Measurements from ENCODE around the gene LARGE1.

Gene LARGE1

GRCh38 chr22:33654173-33654895 is 265.9 kb downstream of the LARGE1 start:
- DNase-seq: no peak

- no peak for DNase-seq
Measured at GRCh38 chr22:33653532-33654063, 266.7 kb downstream of the LARGE1 start.

GRCh38 chr22:33652615-33653014 is 267.7 kb downstream of the LARGE1 start:
- no peak for DNase-seq

DNA sequence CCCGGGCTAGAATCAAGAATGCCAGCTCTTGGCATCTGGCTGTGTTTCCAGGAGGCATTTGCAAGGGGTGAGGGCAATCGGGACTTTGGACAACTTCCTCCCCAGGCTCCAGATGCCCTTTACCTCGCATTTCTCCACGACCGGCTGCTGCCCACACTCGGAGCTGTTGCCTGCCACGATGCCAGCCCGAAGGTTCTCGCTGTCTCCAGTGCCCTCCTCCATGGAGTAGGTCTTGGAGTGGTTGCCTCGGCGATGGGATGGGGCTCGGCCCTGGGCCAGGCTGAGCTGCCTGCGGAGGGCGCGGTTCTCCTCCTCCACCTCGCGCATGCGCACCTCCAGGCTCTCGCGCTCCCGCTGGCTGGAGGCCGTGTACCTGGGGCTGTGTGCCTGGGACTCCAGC is 270.0 kb downstream of the LARGE1 start:
- DNase-seq: no peak

- no peak for DNase-seq
Measured at GRCh38 chr22:33648478-33648877, 271.8 kb downstream of the LARGE1 start.

GRCh38 chr22:33640900-33641299 is 279.4 kb downstream of the LARGE1 start:
- no peak for DNase-seq

GRCh38 chr22:33639588-33640254 is 280.6 kb downstream of the LARGE1 start:
- DNase-seq: no peak

DNA sequence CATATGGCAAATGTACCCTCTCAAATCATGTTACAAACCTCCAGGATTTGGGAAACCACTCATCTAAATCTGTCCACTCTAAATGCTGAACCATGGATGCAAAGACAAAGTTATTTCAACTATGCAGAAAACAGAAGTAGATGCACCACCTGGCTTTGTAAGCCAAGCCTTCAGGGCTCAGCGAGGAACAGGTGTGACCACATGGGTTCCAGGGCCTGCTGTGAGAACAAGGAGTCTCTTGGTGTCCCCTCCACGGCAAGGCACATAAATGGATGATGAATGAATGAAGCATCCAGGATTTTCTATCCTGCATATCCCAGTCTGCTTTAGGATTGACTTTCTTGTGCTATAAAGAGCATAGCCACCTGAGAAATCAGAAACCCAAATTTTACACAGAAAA is 284.5 kb downstream of the LARGE1 start:
- DNase-seq: no peak

DNA sequence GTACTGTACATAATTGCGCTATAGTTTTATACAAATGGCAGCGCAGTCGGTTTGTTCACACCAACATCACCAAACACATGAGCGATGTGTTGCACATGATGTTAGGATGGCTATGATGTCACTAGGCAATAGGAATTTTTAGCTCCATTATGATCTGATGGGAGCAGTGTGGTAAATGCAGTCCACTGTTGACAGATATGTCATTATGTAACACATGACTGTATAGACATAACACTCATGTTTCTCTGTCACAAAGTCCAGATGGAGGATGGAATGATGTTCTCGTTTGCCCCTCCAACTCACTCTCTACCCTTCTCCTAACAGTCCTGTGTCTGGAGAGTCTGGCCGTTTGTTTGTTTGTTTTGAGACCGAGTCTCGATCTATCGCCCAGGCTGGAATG is 288.5 kb downstream of the LARGE1 start:
- DNase-seq: no peak

GRCh38 chr22:33625959-33626358 is 294.3 kb downstream of the LARGE1 start:
- no peak for DNase-seq

- DNase-seq: no peak
Measured at GRCh38 chr22:33620085-33620484, 300.2 kb downstream of the LARGE1 start.

DNA sequence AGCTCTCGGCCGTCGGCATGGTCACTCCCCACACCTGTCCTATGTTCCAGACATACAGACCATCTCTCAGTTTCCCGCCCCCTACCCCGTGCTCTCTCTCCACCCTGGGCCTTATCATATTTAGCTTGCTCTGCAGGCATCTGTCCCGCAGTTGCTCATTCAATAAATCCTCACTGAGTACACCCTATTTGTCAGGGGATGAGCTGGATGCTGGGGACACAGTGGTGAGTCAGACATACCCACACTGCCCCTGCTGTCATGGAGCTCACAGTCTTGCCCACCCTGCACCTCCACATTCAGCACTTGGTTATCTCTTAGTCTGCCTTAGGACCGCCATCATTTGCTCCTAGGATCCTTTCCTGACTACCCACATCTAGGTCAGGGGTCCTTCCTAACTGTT is 313.8 kb downstream of the LARGE1 start:
- DNase-seq: no peak

- DNase-seq: no peak
Measured at GRCh38 chr22:33605666-33606065, 314.6 kb downstream of the LARGE1 start.

DNA sequence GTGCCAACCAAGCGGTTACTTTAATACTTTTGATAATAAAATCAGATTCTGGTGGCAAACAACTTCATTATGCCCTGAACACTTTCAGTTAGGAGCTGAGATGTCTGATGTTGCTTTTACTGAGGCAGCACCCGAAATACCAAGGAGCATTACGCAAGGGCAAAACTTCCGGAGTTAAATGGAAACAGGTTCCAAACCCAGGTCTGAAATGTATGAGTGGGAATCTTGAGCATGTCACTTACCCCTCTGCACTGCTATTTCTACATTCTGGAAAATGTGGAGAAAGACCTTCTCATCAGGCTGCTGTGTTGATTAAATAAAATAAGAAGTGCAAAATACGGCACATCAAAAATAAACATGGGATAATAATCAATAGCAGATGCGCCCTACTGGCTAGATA is 315.1 kb downstream of the LARGE1 start:
- no peak for DNase-seq

GRCh38 chr22:33601062-33601461 is 319.2 kb downstream of the LARGE1 start:
- no peak for DNase-seq

- no peak for DNase-seq
Measured at GRCh38 chr22:33600595-33600994, 319.7 kb downstream of the LARGE1 start.

DNA sequence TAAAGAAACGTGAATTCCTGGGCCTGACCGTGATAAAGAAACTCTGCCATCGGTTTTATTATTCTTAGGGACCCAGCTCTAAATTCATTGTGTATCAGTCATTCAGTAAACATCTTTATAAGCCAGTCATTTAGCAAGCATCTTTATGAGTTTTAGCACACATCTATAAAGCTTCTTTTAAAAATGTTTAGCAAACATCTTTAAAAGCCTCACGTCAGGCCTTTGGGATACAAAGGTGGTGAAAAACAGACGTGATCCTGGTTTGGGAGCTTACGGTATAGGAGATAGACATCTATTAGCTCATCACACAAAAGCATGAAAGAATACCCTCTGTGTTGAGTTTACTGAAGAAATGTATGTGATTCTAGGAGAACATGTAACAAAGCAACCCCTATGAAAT is 320.2 kb downstream of the LARGE1 start:
- DNase-seq: no peak

DNA sequence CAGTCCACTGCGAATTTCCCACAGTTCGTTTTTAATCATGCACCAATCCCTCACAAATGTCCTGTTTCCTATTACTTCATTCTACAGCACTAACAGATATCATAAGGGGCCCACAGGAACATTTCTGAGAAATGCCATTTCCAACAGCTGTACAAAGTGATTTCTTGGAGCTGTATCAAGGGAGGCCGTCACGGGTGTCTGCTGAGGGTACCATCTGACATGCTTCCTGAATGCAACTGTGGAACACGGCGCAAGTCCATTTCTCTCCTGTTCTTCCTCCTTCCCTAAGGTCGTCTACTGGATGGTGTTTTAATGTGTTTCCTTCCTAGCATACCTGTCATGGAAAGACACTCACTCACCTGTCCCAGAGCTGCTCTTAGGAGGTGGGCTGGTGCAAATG is 320.7 kb downstream of the LARGE1 start:
- no peak for DNase-seq

DNA sequence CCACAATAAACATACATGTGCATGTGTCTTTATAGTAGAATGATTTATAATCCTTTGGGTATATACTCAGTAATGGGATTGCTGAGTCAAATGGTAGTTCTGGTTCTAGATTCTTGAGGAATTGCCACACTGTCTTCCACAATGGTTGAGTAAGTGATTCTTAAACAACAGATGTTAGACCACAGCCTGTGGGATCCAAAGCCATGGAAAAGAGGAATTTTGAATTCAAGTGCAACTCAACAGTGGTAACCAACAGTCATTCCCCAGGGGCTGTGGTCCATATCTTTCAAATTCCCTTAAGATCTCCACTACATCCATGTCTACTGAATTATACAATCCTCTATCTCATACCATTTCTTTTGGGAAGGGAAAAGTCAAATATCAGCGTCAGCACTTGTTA is 321.5 kb downstream of the LARGE1 start:
- DNase-seq: no peak

GRCh38 chr22:33597274-33597985 is 322.8 kb downstream of the LARGE1 start:
- DNase-seq: no peak

GRCh38 chr22:33593818-33594217 is 326.5 kb downstream of the LARGE1 start:
- DNase-seq: no peak

GRCh38 chr22:33591946-33592345 is 328.3 kb downstream of the LARGE1 start:
- no peak for DNase-seq

- DNase-seq: no peak
Measured at GRCh38 chr22:33589297-33589696, 331.0 kb downstream of the LARGE1 start.

GRCh38 chr22:33588860-33589259 is 331.4 kb downstream of the LARGE1 start:
- no peak for DNase-seq

Measured in SIG-M5 (cell line).